A549 (cell line): ENCODE data around the gene GSTM2. TPM values are rescaled to one million over a fixed set of nuclear protein-coding genes. Genes with fewer than 3 reads are reported as not detected.

ENCODE experiments used
- ATAC-seq, 2 experiments: fragments of 200-7000 bp in 1 of 2; fragments of >200 bp in 1 of 2; cut with Nextera tagmentation in 1 of 2; cut with Tn5 transposase in 1 of 2; 3 replicates each; pipeline versions ENCODE4 v1.8.0 to v1.9.1; 2018 to 2020; ENCODE audit warnings: mild to moderate bottlenecking in 1 of 2, moderate library complexity in 1 of 2
- CTCF ChIA-PET: fragments of 300-600 bp; sonication (Branson Sonifier 250); formaldehyde crosslinking; extraction: SDS; loops from one replicate; lab custom pipeline; 2021; ENCODE audit warnings: antibody characterized with exemption, inconsistent platforms; lab: Yijun Ruan, JAX
- POLR2A ChIA-PET: fragments of 350-600 bp; formaldehyde crosslinking; extraction: SDS; loops from one replicate; lab custom pipeline; 2021; ENCODE audit warnings: antibody characterized with exemption, inconsistent platforms; lab: Yijun Ruan, JAX
- DNase-seq, 2 experiments: peaks; one replicate each; pipeline versions ENCODE4 v3.0.0 to v3.0.0-alpha.2; 2011 to 2016; ENCODE audit warnings: low read depth in 1 of 2, low spot score in 1 of 2
- FAIRE-seq: peaks from 2 replicates; lab custom pipeline; 2011; peaks lifted over from hg19 to GRCh38; lab: Jason Lieb, UNC
- H3K27ac ChIP-seq, 2 experiments: fragments of >200 bp; sonication (Bioruptor Twin); formaldehyde crosslinking; 3 replicates each; pipeline ENCODE4 v1.5.1; 2016 to 2017
- H3K4me1 ChIP-seq: fragments of >200 bp; sonication (Bioruptor Twin); formaldehyde crosslinking; 3 replicates; pipeline ENCODE4 v1.6.1; 2016
- H3K4me2 ChIP-seq: fragments of >200 bp; sonication (Bioruptor Twin); formaldehyde crosslinking; 3 replicates; pipeline ENCODE4 v1.6.1; 2016
- H3K4me3 ChIP-seq: fragments of >200 bp; sonication (Bioruptor Twin); formaldehyde crosslinking; 3 replicates; pipeline ENCODE4 v1.5.1; 2016
- H3K9me3 ChIP-seq: fragments of >200 bp; sonication (Bioruptor Twin); formaldehyde crosslinking; 3 replicates; pipeline ENCODE4 v1.6.1; 2016
- EHF ChIP-seq: fragments of 250-450 bp; sonication (Bioruptor Pico); IDR thresholded peaks from 2 replicates; pipeline ENCODE4 v1.5.0; 2020; ENCODE audit warnings: mild to moderate bottlenecking
- ESRRA ChIP-seq: fragments of 150-350 bp; IDR thresholded peaks from 2 replicates; pipeline ENCODE4 v1.6.1; 2014; ENCODE audit warnings: mild to moderate bottlenecking, low read length, borderline replicate concordance
- FOSL2 ChIP-seq, 2 experiments: fragments of 450-650 bp in 1 of 2; fragments of >200 bp in 1 of 2; sonication (Bioruptor Twin) in 1 of 2; formaldehyde crosslinking; IDR thresholded peaks; 2 replicates each; pipeline versions ENCODE4 v1.5.0 to v1.6.1; 2016 to 2020; ENCODE audit warnings: mild to moderate bottlenecking in 1 of 2, moderate library complexity in 1 of 2
- HES2 ChIP-seq: fragments of >200 bp; sonication (Bioruptor Twin); formaldehyde crosslinking; IDR thresholded peaks from 2 replicates; pipeline ENCODE4 v1.6.1; 2016
- HEYL ChIP-seq: fragments of 250-450 bp; sonication (Bioruptor Pico); IDR thresholded peaks from 2 replicates; pipeline ENCODE4 v1.8.0; 2021; ENCODE audit warnings: mild to moderate bottlenecking, moderate library complexity
- HOXA7 ChIP-seq: fragments of 250-450 bp; sonication (Bioruptor Pico); IDR thresholded peaks from 2 replicates; pipeline ENCODE4 v1.5.0; 2020; ENCODE audit warnings: mild to moderate bottlenecking, moderate library complexity
- JUN ChIP-seq, 2 experiments: fragments of >200 bp; sonication (Bioruptor Twin); formaldehyde crosslinking; IDR thresholded peaks; 2 replicates in 1 of 2; 3 replicates in 1 of 2; pipeline ENCODE4 v1.6.1; 2016 to 2017
- KDM1A ChIP-seq: fragments of 200-600 bp; sonication (generic); IDR thresholded peaks from 2 replicates; pipeline ENCODE4 v1.6.1; 2016; ENCODE audit warnings: low read depth, mild to moderate bottlenecking
- MAFK ChIP-seq: fragments of 450-650 bp; IDR thresholded peaks from 2 replicates; pipeline ENCODE4 v1.6.1; 2014; ENCODE audit not compliant: partially characterized antibody
- MAX ChIP-seq: IDR thresholded peaks from 2 replicates; pipeline ENCODE4 v1.6.1; 2012
- MAZ ChIP-seq: fragments of 150-350 bp; IDR thresholded peaks from 2 replicates; pipeline ENCODE4 v1.6.1; 2014; ENCODE audit warnings: antibody characterized with exemption, low read depth, low read length, borderline replicate concordance
- NPAS2 ChIP-seq: fragments of 250-450 bp; sonication (Bioruptor Pico); IDR thresholded peaks from 2 replicates; pipeline ENCODE4 v1.8.0; 2022; ENCODE audit warnings: mild to moderate bottlenecking, moderate library complexity, borderline replicate concordance
- PHF8 ChIP-seq: fragments of 200-600 bp; sonication (generic); IDR thresholded peaks from 2 replicates; pipeline ENCODE4 v1.6.1; 2016; ENCODE audit warnings: low read depth, mild to moderate bottlenecking, antibody characterized with exemption, moderate library complexity, borderline replicate concordance
- POLR2A ChIP-seq: IDR thresholded peaks from 2 replicates; pipeline ENCODE4 v1.6.1; 2012; ENCODE audit warnings: mild to moderate bottlenecking, low read length
- POLR2AphosphoS2 ChIP-seq: conservative IDR thresholded peaks from 2 replicates; pipeline ENCODE4 v1.6.1; 2012; ENCODE audit warnings: low read length, improper control_type of control experiment, inconsistent platforms
- SMC3 ChIP-seq: fragments of >200 bp; sonication (Bioruptor Twin); formaldehyde crosslinking; IDR thresholded peaks from 3 replicates; pipeline ENCODE4 v1.6.1; 2018; ENCODE audit warnings: inconsistent platforms
- TFCP2L1 ChIP-seq: fragments of 250-450 bp; sonication (Bioruptor Pico); IDR thresholded peaks from 2 replicates; pipeline ENCODE4 v1.5.0; 2021; ENCODE audit warnings: mild to moderate bottlenecking
- ZC3H11A ChIP-seq: fragments of 450-650 bp; IDR thresholded peaks from 2 replicates; pipeline ENCODE4 v1.6.1; 2014; ENCODE audit warnings: antibody characterized with exemption, mild to moderate bottlenecking
- WGBS: methylation state at CpG from one replicate; pipeline ENCODE4 v1.1.6; 2017; ENCODE audit errors: missing lambda C conversion rate; 5-methylcytosine and 5-hydroxymethylcytosine counted together
- polyA plus RNA-seq, 4 experiments: library from polyadenylated mRNA; depleted of rRNA in 3 of 4; stranded (reverse); fragments of >200 nt; fragmentation: RNase III in 1 of 4; extraction: RNeasy Plus Mini Kit Qiagen cat#74134 plus additional on column Dnase treatment in 1 of 4; gene quantifications; 2 replicates in 3 of 4; 3 replicates in 1 of 4; pipeline ENCODE4 v1.2.3, GENCODE V29; 2011 to 2017

Gene GSTM2
- polyA plus RNA-seq, 2 of the 4 experiments (the other 2 are of a cell fraction) = 4.8 to 6.5 TPM

GRCh38 chr1:109655615-109656519, 12.0 kb upstream of the GSTM2 start, which contains the start of gene GSTM4:
TSS of gene GSTM4 (plus strand) at chr1:109656099. CDS start at chr1:109656390, 291 bp downstream.
- DNase-seq = peak; percentile 53 to 60

GRCh38 chr1:109657395-109657794, 10.5 kb upstream of the GSTM2 start:
- no peaks in the 10 kb centered on the region for H3K9me3 ChIP-seq
- H3K4me1 ChIP-seq = 0 out of 3 replicates have a peak, but pooled peaks cover 5% of the 10 kb centered on the region
- CTCF ChIA-PET = interaction anchor here (1.0 to 10.6 kb wide), 5 partner anchors 8 to 327 kb away, joined by 3 to 187 read pairs (median 4); partner anchors contain the start of gene GSTM2
- no peak overlapping the region for H3K4me3 ChIP-seq
- DNase-seq (no peak), FAIRE-seq (no peak), ATAC-seq (no peak)
- POLR2A ChIA-PET = no interaction called here
- 86% methylated on average over 4 of the region's 4 CpGs for WGBS
- TF ChIP-seq ZC3H11A = no peak
- no peak overlapping the region for H3K4me2 ChIP-seq
- H3K27ac ChIP-seq = no peak overlapping the region

More at GRCh38 chr1:109655615-109656519, 12.0 kb upstream of the GSTM2 start, which contains the start of gene GSTM4:
- FAIRE-seq (no peak), ATAC-seq (peak; percentile 95 to 96)
- H3K27ac ChIP-seq = peak within 1 kb of the TSS; percentile 77 to 89
- H3K4me1 ChIP-seq = peaks cover 5% of the 10 kb centered on the region; the same call in 1 of the 3 replicates
- CTCF ChIA-PET = interaction anchor here (1.7 to 10.6 kb wide), 5 partner anchors 16 to 328 kb away, joined by 4 to 187 read pairs (median 5); partner anchors contain the start of gene AHCYL1
- peak within 1 kb of the TSS; percentile 85 for H3K4me2 ChIP-seq
- H3K9me3 ChIP-seq = no peaks in the 10 kb centered on the region
- WGBS = 10% methylated on average over 14 of the region's 54 CpGs
- POLR2A ChIA-PET = interaction anchor here (1.9 kb wide), 1 partner anchor 107 kb away, joined by 5 read pairs; the partner anchor contains the start of gene GNAI3
- no peak for TF ChIP-seq HEYL (CRISPR knock-in tag)
- TF ChIP-seq NPAS2 = no peak
- peak; percentile 50; the same call in 1 of the 2 replicates for TF ChIP-seq MAX
- TF ChIP-seq PHF8 = no peak
- 0 out of 2 replicates have a peak, but pooled peaks have one; percentile 17 for TF ChIP-seq POLR2A
- TF ChIP-seq ESRRA = 0 out of 2 replicates have a peak, but pooled peaks have one; percentile 13
- TF ChIP-seq HES2 = no peak
- TF ChIP-seq SMC3 = no peak
- no peak for TF ChIP-seq MAZ
- peak within 1 kb of the TSS; percentile 73 for H3K4me3 ChIP-seq

- DNase-seq = no peak
- POLR2A ChIA-PET = no interaction called here
- CTCF ChIA-PET = interaction anchor here (0.6 to 10.6 kb wide), 7 partner anchors 9 to 327 kb away, joined by 3 to 187 read pairs (median 4); partner anchors contain the start of genes AHCYL1 and GSTM2
- H3K4me3 ChIP-seq = no peak overlapping the region
- 0 out of 3 replicates have a peak, but pooled peaks cover 5% of the 10 kb centered on the region for H3K4me1 ChIP-seq
- no peaks in the 10 kb centered on the region for H3K9me3 ChIP-seq
- no peak for FAIRE-seq
- no peak overlapping the region; a peak in 1 of 6 replicates for H3K27ac ChIP-seq
- TF ChIP-seq HOXA7 (no peak), JUN (IDR thresholded peaks at IDR 0.05) (no peak), NPAS2 (no peak), MAFK (no peak), MAZ (no peak), TFCP2L1 (CRISPR knock-in tag) (no peak), HES2 (no peak), POLR2A (no peak), FOSL2 (IDR thresholded peaks at IDR 0.05) (no peak), FOSL2 (CRISPR knock-in tag; IDR thresholded peaks at IDR 0.05) (no peak), KDM1A (no peak), EHF (CRISPR knock-in tag) (no peak), POLR2AphosphoS2 (no peak)
- TF ChIP-seq, all 56 proteins: peak for 0
- ATAC-seq = no peak
- WGBS = 94% methylated on average over 7 of the region's 7 CpGs
- H3K4me2 ChIP-seq = no peak overlapping the region
Measured at GRCh38 chr1:109657970-109658369, 9.9 kb upstream of the GSTM2 start.
